Activated CD8-positive, alpha-beta T cell treated with anti-CD3 and anti-CD28 coated beads, Interleukin-2, amount 10 ng/mL, durations not matched to agents 7 days and 5 days (primary cell): ENCODE measurements around the gene IDH3A. TPM values are rescaled to one million over a fixed set of nuclear protein-coding genes. Genes with fewer than 3 reads are reported as not detected.
A peak's percentile ranks its signal among the peaks of the same experiment; 100 is the strongest.

Source experiments
- ATAC-seq: fragments of 150-1000 bp; cut with Tn5 transposase; one replicate; pipeline ENCODE4 v1.10.0; 2021; ENCODE audit warnings: moderate library complexity
- CTCF ChIA-PET: fragments of 350-600 bp; sonication (Branson Sonifier 250); formaldehyde crosslinking; loops from one replicate; lab custom pipeline; 2021; ENCODE audit warnings: antibody characterized with exemption; lab: Charles Lee
- POLR2A ChIA-PET: fragments of 350-600 bp; sonication (Branson Sonifier 250); formaldehyde crosslinking; loops from one replicate; lab custom pipeline; 2021; ENCODE audit warnings: antibody characterized with exemption; lab: Charles Lee
- DNase-seq: peaks from one replicate; pipeline ENCODE4 v3.0.0-alpha.2; 2020
- H3K27ac Mint-ChIP-seq: one replicate; pipeline ENCODE4 v1.8.0; 2021; ENCODE audit warnings: mild to moderate bottlenecking, mixed read lengths
- H3K27me3 Mint-ChIP-seq: one replicate; pipeline ENCODE4 v1.8.0; 2021; ENCODE audit warnings: low read depth, mixed read lengths
- H3K36me3 Mint-ChIP-seq: one replicate; pipeline ENCODE4 v1.8.0; 2021; ENCODE audit warnings: low read depth, mixed read lengths
- H3K4me1 Mint-ChIP-seq: one replicate; pipeline ENCODE4 v1.8.0; 2021; ENCODE audit warnings: low read depth, mixed read lengths
- H3K4me3 Mint-ChIP-seq: one replicate; pipeline ENCODE4 v1.8.0; 2021; ENCODE audit warnings: mild to moderate bottlenecking, mixed read lengths
- H3K9me3 Mint-ChIP-seq: one replicate; pipeline ENCODE4 v1.8.0; 2022; ENCODE audit warnings: mixed read lengths; ENCODE audit not compliant: insufficient read depth
- total RNA-seq, 2 experiments: library from RNA; stranded (reverse); gene quantifications; one replicate each; pipeline ENCODE4 v1.2.3, GENCODE V29; 2021

Gene IDH3A
- total RNA-seq = 10 to 100 TPM; 80.7 to 84.2 TPM

GRCh38 chr15:78149068-78149804 lies at the start of gene IDH3A:
IDH3A (plus strand) TSS chr15:78149362; CDS start chr15:78149404, 42 bp downstream.
- DNase-seq (peak; percentile 100), ATAC-seq (peak; percentile 96)
- H3K4me3 Mint-ChIP-seq = peak within 1 kb of the TSS; percentile 94
- H3K27me3 Mint-ChIP-seq = no peaks in the 10 kb centered on the region
- CTCF ChIA-PET = interaction anchor here (0.7 to 4.9 kb wide), 8 partner anchors 10 to 627 kb away, joined by 3 to 34 read pairs (median 4); partner anchors contain the start of gene CIB2
- peaks cover 48% of the 10 kb centered on the region for H3K4me1 Mint-ChIP-seq
- peak within 1 kb of the TSS; percentile 92 for H3K27ac Mint-ChIP-seq
- no peaks in the 10 kb centered on the region for H3K9me3 Mint-ChIP-seq
- peaks cover 17% of the 10 kb centered on the region for H3K36me3 Mint-ChIP-seq
- POLR2A ChIA-PET = interaction anchor here (0.6 to 3.1 kb wide), 11 partner anchors 10 to 62 kb away, joined by 3 to 21 read pairs (median 6); partner anchors contain the start of gene CIB2

- CTCF ChIA-PET = interaction anchor here (1.0 to 1.2 kb wide), 2 partner anchors 50 to 134 kb away, joined by 3 to 5 read pairs; no protein-coding TSS in a partner anchor
- Mint-ChIP-seq H3K9me3 (no peaks in the 10 kb centered on the region), H3K36me3 (no peaks in the 10 kb centered on the region), H3K27me3 (no peaks in the 10 kb centered on the region), H3K4me3 (no peak overlapping the region), H3K27ac (peak overlapping the region; percentile 61), H3K4me1 (peaks cover 60% of the 10 kb centered on the region)
- POLR2A ChIA-PET = interaction anchor here (0.6 kb wide), 1 partner anchor 16 kb away, joined by 3 read pairs; no protein-coding TSS in a partner anchor
- ATAC-seq (no peak), DNase-seq (no peak)
These were observed 48.3 kb upstream of the IDH3A start for GRCh38 chr15:78100886-78101285.

GRCh38 chr15:78101423-78102105 lies 47.6 kb upstream of the IDH3A start:
- POLR2A ChIA-PET = interaction anchor here (0.6 kb wide), 1 partner anchor 17 kb away, joined by 3 read pairs; no protein-coding TSS in a partner anchor
- no peaks in the 10 kb centered on the region for H3K27me3 Mint-ChIP-seq
- no peak for ATAC-seq
- H3K4me1 Mint-ChIP-seq = peaks cover 66% of the 10 kb centered on the region
- H3K4me3 Mint-ChIP-seq = no peak overlapping the region
- H3K36me3 Mint-ChIP-seq = no peaks in the 10 kb centered on the region
- H3K9me3 Mint-ChIP-seq = no peaks in the 10 kb centered on the region
- no peak for DNase-seq
- H3K27ac Mint-ChIP-seq = peak overlapping the region; percentile 96
- CTCF ChIA-PET = interaction anchor here (1.0 to 1.2 kb wide), 2 partner anchors 51 to 134 kb away, joined by 3 to 5 read pairs; no protein-coding TSS in a partner anchor

- Mint-ChIP-seq H3K9me3 (no peaks in the 10 kb centered on the region), H3K27me3 (no peaks in the 10 kb centered on the region), H3K4me1 (peaks cover 71% of the 10 kb centered on the region), H3K36me3 (no peaks in the 10 kb centered on the region), H3K4me3 (no peak overlapping the region), H3K27ac (peak overlapping the region; percentile 96)
- no peak for DNase-seq
- ChIA-PET CTCF (interaction anchor here (0.7 kb wide), 1 partner anchor 25 kb away, joined by 3 read pairs; no protein-coding TSS in a partner anchor), POLR2A (interaction anchor here (2.1 kb wide), 1 partner anchor 19 kb away, joined by 7 read pairs; no protein-coding TSS in a partner anchor)
- ATAC-seq = no peak
These were observed 47.0 kb upstream of the IDH3A start for GRCh38 chr15:78102211-78102610.

- ChIA-PET CTCF (interaction anchor here (0.7 to 3.3 kb wide), 8 partner anchors 9 to 136 kb away, joined by 3 to 17 read pairs (median 4); no protein-coding TSS in a partner anchor), POLR2A (interaction anchor here (0.6 to 2.1 kb wide), 8 partner anchors 10 to 224 kb away, joined by 3 to 14 read pairs (median 4); partner anchors contain the start of genes CIB2 and SH2D7)
- H3K27ac Mint-ChIP-seq = peak overlapping the region; percentile 96
- DNase-seq (no peak), ATAC-seq (no peak)
- no peaks in the 10 kb centered on the region for H3K27me3 Mint-ChIP-seq
- H3K9me3 Mint-ChIP-seq = no peaks in the 10 kb centered on the region
- no peaks in the 10 kb centered on the region for H3K36me3 Mint-ChIP-seq
- peak overlapping the region; percentile 67 for H3K4me3 Mint-ChIP-seq
- peaks cover 76% of the 10 kb centered on the region for H3K4me1 Mint-ChIP-seq
These were observed 46.4 kb upstream of the IDH3A start for GRCh38 chr15:78102741-78103140.

GRCh38 chr15:78103406-78104118 lies 45.6 kb upstream of the IDH3A start:
- DNase-seq (peak; percentile 91), ATAC-seq (peak; percentile 80)
- Mint-ChIP-seq H3K36me3 (no peaks in the 10 kb centered on the region), H3K4me1 (peaks cover 84% of the 10 kb centered on the region), H3K27ac (peak overlapping the region; percentile 96), H3K4me3 (peak overlapping the region; percentile 67), H3K9me3 (no peaks in the 10 kb centered on the region), H3K27me3 (no peaks in the 10 kb centered on the region)
- ChIA-PET CTCF (interaction anchor here (1.2 to 3.3 kb wide), 9 partner anchors 10 to 145 kb away, joined by 3 to 17 read pairs (median 5); no protein-coding TSS in a partner anchor), POLR2A (interaction anchor here (0.6 to 2.1 kb wide), 10 partner anchors 11 to 224 kb away, joined by 3 to 14 read pairs (median 4); partner anchors contain the start of genes CIB2 and SH2D7)

- ChIA-PET POLR2A (interaction anchor here (1.0 to 2.1 kb wide), 7 partner anchors 11 to 70 kb away, joined by 3 to 14 read pairs (median 6); partner anchors contain the start of gene SH2D7), CTCF (interaction anchor here (1.1 to 3.3 kb wide), 9 partner anchors 10 to 145 kb away, joined by 3 to 17 read pairs (median 5); no protein-coding TSS in a partner anchor)
- Mint-ChIP-seq H3K4me1 (peaks cover 89% of the 10 kb centered on the region), H3K27me3 (no peaks in the 10 kb centered on the region), H3K4me3 (peak overlapping the region; percentile 67), H3K36me3 (no peaks in the 10 kb centered on the region), H3K9me3 (no peaks in the 10 kb centered on the region), H3K27ac (peak overlapping the region; percentile 96)
- ATAC-seq (peak; percentile 27), DNase-seq (no peak)
These were observed 45.1 kb upstream of the IDH3A start for GRCh38 chr15:78104119-78104479.

GRCh38 chr15:78104566-78105475 lies 44.3 kb upstream of the IDH3A start:
- ATAC-seq (peak; percentile 4), DNase-seq (peak; percentile 61)
- CTCF ChIA-PET = interaction anchor here (0.7 to 5.3 kb wide), 11 partner anchors 12 to 145 kb away, joined by 3 to 133 read pairs (median 9); partner anchors contain the start of gene SH2D7
- POLR2A ChIA-PET = interaction anchor here (1.0 to 1.6 kb wide), 4 partner anchors 12 to 57 kb away, joined by 3 to 6 read pairs (median 6); partner anchors contain the start of gene SH2D7
- no peaks in the 10 kb centered on the region for H3K27me3 Mint-ChIP-seq
- no peaks in the 10 kb centered on the region for H3K36me3 Mint-ChIP-seq
- peak overlapping the region; percentile 96 for H3K27ac Mint-ChIP-seq
- H3K9me3 Mint-ChIP-seq = no peaks in the 10 kb centered on the region
- H3K4me3 Mint-ChIP-seq = peak overlapping the region; percentile 67
- H3K4me1 Mint-ChIP-seq = peaks cover 87% of the 10 kb centered on the region

- H3K27me3 Mint-ChIP-seq = no peaks in the 10 kb centered on the region
- no peaks in the 10 kb centered on the region for H3K9me3 Mint-ChIP-seq
- CTCF ChIA-PET = interaction anchor here (0.6 to 13.1 kb wide), 11 partner anchors 13 to 146 kb away, joined by 3 to 157 read pairs (median 17); partner anchors contain the start of gene SH2D7
- H3K36me3 Mint-ChIP-seq = no peaks in the 10 kb centered on the region
- POLR2A ChIA-PET = interaction anchor here (0.7 to 1.6 kb wide), 3 partner anchors 13 to 44 kb away, joined by 3 to 6 read pairs (median 3); partner anchors contain the start of gene SH2D7
- H3K4me1 Mint-ChIP-seq = peaks cover 84% of the 10 kb centered on the region
- H3K27ac Mint-ChIP-seq = peak overlapping the region; percentile 96
- H3K4me3 Mint-ChIP-seq = peak overlapping the region; percentile 67
- peak; percentile 2 for ATAC-seq
- DNase-seq = peak; percentile 66
These were observed 43.5 kb upstream of the IDH3A start for GRCh38 chr15:78105476-78106241.
